GM12873 (cell line): ENCODE measurements around the gene KLK7.

Experiments used
- CTCF ChIP-seq: IDR thresholded peaks from 2 replicates; pipeline ENCODE4 v1.5.1; 2012; ENCODE audit warnings: low read depth, mild to moderate bottlenecking, moderate library complexity, low read length, control low read depth; ENCODE audit not compliant: insufficient read depth; ENCODE audit errors: missing control alignments

The KLK7 gene

GRCh38 chr19:51010066-51010795 is 26.5 kb upstream of the KLK7 start:
- TF ChIP-seq CTCF = no peak

GRCh38 chr19:51009061-51009891 is 25.6 kb upstream of the KLK7 start:
- TF ChIP-seq CTCF = no peak

- no peak for TF ChIP-seq CTCF
Measured at GRCh38 chr19:51007488-51007887, 23.8 kb upstream of the KLK7 start.

- no peak for TF ChIP-seq CTCF
Measured at GRCh38 chr19:51006406-51006805, 22.7 kb upstream of the KLK7 start.

GRCh38 chr19:51005248-51005647 is 21.5 kb upstream of the KLK7 start:
- no peak for TF ChIP-seq CTCF

GRCh38 chr19:51003316-51003715 is 19.6 kb upstream of the KLK7 start:
- TF ChIP-seq CTCF = no peak

- TF ChIP-seq CTCF = no peak
Measured at GRCh38 chr19:51002542-51003311, 19.0 kb upstream of the KLK7 start.
